NCI-H526 treated with DMSO at 0.1 percent for 48 hours (cell line): ENCODE data around the gene TOLLIP.
"Not testable (repeated sequence)": the region's sequence is repeated elsewhere in the genome, so short reads cannot be mapped to it uniquely, and the experiment has no call there.

Source experiments
- DNase-seq: peaks from one replicate; lab custom pipeline; 2025; lab: John Stamatoyannopoulos, UW

TOLLIP gene

DNA sequence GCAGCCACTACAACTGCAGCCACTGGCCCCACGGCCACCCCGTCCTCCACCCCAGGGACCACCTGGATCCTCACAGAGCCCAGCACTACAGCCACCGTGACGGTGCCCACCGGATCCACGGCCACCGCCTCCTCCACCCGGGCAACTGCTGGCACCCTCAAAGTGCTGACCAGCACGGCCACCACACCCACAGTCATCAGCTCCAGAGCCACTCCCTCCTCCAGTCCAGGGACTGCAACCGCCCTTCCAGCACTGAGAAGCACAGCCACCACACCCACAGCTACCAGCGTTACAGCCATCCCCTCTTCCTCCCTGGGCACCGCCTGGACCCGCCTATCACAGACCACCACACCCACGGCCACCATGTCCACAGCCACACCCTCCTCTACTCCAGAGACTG is 63.1 kb downstream of the TOLLIP start:
- DNase-seq, result not testable (repeated sequence)

DNA sequence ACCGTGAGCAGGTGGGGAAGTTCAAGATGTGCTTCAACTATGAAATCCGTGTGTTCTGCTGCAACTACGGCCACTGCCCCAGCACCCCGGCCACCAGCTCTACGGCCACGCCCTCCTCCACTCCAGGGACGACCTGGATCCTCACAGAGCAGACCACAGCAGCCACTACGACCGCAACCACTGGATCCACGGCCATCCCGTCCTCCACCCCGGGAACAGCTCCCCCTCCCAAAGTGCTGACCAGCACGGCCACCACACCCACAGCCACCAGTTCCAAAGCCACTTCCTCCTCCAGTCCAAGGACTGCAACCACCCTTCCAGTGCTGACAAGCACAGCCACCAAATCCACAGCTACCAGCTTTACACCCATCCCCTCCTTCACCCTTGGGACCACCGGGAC is 63.7 kb downstream of the TOLLIP start:
- not testable (repeated sequence) for DNase-seq

DNA sequence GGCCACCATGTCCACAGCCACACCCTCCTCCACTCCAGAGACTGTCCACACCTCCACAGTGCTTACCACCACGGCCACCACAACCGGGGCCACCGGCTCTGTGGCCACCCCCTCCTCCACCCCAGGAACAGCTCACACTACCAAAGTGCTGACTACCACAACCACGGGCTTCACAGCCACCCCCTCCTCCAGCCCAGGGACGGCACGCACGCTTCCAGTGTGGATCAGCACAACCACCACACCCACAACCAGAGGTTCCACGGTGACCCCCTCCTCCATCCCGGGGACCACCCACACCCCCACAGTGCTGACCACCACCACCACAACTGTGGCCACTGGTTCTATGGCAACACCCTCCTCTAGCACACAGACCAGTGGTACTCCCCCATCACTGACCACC is 64.9 kb downstream of the TOLLIP start:
- not testable (repeated sequence) for DNase-seq

DNA sequence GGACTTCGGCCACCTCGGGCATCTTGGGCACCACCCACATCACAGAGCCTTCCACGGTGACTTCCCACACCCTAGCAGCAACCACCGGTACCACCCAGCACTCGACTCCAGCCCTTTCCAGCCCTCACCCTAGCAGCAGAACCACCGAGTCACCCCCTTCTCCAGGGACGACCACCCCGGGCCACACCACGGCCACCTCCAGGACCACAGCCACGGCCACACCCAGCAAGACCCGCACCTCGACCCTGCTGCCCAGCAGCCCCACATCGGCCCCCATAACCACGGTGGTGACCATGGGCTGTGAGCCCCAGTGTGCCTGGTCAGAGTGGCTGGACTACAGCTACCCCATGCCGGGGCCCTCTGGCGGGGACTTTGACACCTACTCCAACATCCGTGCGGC is 65.9 kb downstream of the TOLLIP start:
- DNase-seq, result not testable (repeated sequence)

DNA sequence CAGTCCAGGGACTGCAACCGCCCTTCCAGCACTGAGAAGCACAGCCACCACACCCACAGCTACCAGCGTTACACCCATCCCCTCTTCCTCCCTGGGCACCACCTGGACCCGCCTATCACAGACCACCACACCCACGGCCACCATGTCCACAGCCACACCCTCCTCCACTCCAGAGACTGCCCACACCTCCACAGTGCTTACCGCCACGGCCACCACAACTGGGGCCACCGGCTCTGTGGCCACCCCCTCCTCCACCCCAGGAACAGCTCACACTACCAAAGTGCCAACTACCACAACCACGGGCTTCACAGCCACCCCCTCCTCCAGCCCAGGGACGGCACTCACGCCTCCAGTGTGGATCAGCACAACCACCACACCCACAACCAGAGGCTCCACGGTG is 66.7 kb downstream of the TOLLIP start:
- not testable (repeated sequence) for DNase-seq

DNA sequence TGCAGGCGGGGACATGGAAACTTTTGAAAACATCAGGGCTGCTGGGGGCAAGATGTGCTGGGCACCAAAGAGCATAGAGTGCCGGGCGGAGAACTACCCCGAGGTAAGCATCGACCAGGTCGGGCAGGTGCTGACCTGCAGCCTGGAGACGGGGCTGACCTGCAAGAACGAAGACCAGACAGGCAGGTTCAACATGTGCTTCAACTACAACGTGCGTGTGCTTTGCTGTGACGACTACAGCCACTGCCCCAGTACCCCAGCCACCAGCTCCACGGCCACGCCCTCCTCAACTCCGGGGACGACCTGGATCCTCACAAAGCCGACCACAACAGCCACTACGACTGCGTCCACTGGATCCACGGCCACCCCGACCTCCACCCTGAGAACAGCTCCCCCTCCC is 67.1 kb downstream of the TOLLIP start:
- no peak for DNase-seq

DNA sequence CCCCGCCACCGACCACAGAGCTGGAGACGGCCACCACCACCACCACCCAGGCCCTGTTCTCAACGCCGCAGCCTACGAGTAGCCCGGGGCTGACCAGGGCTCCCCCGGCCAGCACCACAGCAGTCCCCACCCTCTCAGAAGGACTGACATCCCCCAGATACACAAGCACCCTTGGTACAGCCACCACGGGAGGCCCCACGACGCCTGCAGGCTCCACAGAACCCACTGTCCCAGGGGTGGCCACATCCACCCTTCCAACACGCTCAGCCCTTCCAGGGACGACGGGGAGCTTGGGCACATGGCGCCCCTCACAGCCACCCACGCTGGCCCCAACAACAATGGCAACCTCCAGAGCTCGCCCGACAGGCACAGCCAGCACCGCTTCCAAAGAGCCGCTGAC is 67.7 kb downstream of the TOLLIP start:
- DNase-seq, result no peak

DNA sequence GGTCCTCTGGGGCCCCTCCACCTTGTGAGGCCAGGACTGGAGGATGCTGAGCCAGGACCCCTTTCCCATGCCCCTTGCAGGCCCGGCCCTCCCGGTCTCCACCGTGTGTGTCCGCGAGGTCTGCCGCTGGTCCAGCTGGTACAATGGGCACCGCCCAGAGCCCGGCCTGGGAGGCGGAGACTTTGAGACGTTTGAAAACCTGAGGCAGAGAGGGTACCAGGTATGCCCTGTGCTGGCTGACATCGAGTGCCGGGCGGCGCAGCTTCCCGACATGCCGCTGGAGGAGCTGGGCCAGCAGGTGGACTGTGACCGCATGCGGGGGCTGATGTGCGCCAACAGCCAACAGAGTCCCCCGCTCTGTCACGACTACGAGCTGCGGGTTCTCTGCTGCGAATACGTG is 68.7 kb downstream of the TOLLIP start:
- no peak for DNase-seq

DNA sequence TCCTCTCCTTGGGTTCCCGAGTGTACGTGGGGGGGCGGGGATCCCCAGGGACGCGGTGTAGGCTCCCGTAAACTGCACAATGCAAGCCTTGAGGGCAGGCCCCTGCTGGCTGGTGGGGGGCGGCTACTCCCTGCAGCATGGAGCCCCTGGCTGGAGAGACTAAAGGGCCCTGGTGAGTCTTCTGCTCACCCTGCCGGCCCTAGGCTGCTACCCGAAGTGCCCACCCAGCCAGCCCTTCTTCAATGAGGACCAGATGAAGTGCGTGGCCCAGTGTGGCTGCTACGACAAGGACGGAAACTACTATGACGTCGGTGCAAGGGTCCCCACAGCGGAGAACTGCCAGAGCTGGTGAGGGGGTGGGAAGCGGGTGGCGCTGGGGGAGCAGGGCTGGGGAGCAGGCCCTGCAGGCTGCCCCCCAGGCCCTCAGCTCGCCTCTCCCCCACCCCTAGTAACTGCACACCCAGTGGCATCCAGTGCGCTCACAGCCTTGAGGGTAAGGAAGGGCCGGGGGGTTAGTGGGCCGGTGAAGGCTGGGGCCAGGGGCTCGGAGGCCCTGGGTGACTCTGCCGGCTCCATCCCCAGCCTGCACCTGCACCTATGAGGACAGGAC is 69.7 kb downstream of the TOLLIP start:
- DNase-seq, result no peak

DNA sequence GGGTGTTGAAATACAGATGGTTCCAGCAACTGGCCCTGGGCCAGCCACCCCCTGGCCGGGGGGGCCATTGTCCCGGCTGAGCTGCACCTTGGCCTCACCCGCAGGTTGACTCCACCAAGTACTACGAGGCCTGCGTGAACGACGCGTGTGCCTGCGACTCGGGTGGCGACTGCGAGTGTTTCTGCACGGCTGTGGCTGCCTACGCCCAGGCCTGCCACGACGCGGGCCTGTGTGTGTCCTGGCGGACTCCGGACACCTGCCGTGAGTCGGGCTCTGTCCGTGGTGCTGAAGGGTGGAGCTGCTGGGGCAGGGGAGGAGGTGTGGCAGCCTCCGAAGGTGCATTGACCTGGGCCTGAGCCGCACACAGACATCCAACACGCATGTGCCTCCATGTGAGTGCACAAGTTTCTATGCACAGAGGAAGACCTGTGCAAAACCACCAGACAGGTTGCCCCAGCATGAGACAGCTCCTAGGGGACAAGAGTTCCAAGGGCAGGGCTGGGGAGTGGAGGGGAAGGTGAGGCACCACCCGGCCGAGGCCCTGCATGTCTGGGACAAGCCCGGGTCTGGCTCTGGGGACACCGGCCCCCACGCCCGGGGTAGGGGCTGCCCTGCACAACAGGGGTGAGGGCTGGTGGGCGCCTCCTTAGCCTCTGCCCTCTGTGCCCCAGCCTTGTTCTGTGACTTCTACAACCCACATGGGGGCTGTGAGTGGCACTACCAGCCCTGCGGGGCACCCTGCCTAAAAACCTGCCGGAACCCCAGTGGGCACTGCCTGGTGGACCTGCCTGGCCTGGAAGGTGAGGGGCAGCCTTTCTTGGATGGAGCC is 70.5 kb downstream of the TOLLIP start:
- no peak for DNase-seq

DNA sequence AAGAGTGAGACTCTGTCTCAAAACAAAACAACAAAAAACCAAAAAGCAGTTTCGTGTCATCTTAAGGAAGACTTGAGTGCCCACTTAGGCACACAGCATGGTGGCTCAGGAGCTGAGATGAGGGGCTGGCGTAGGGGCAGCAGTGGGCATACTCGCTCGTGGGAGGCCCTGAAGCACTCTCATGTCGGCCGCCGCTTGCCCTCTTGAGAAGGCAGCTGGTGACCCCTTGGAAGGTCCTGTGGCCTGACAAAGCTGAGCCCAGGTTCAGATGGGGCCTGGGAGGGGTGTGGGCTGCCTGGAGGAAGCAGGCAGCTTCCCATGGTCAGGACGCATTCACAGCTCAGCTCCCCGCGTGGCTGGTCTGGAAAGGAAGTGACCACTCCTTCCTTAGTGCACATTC is 71.6 kb downstream of the TOLLIP start:
- DNase-seq, result no peak

DNA sequence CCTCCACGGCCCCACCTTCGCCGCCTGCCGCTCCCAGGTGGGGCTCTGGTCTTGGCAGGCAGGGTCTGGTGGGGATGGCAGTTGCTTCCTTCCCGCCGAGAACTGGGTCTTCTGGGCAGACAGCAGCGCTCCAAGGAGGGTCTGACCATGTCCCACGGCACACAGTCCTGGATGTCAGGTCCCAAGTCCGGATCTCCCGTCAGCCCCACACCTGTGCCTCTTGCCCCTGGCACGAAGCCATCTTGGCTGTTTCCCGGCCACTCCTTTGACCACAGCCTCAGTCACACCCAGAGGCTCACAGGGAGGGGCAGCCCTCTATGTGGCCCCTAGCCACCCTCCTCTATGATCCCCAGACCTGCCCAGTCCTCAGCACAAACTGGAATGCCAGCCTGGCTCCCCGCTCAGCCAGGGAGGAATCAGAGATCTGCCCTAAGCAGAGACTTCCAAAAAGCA is 72.3 kb downstream of the TOLLIP start:
- DNase-seq, result no peak

DNA sequence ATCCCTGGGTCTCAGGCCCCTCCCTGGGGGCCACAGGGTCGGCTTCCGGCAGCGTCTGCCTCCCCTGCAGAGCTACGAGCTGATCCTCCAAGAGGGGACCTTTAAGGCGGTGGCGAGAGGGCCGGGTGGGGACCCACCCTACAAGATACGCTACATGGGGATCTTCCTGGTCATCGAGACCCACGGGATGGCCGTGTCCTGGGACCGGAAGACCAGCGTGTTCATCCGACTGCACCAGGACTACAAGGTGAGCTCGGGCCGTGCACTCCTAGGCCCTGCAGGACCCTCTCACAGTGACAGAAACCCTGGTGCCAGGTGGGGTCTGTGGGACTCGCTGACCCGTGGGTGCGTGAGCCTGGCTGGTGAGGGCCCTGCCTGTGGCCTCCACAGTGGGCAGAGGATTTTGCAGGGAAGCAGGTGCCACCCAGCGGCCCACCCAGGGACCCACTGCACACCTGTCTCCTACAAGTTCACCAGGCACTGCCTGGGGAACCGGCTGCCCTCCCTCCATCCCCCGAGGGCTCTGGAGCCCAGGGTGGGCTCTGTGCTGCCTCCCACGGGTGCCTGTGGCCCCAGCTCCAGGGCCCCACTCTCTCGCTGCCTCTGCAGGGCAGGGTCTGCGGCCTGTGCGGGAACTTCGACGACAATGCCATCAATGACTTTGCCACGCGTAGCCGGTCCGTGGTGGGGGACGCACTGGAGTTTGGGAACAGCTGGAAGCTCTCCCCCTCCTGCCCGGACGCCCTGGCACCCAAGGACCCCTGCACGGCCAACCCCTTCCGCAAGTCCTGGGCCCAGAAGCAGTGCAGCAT is 72.9 kb downstream of the TOLLIP start:
- no peak for DNase-seq

DNA sequence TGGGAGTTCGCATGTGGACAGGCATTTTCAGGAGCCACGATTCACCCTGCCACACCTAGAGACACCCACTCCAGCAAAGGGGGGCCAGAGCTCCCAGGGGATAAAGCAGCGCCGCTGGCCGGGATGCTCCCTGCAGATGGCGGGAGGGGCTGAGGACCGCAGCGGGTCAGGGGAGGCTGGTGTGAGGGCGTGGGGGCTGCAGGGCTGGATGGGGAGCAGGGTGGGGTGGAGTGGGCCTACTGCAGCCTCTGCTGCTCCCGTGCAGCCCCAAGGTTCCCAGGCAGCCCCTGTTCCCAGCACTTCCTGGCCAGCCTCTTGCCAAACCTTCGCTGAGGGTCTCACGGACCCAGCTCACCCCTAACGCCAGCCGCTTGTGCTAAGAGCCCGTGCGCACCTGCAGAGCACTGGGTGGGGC is 73.5 kb downstream of the TOLLIP start:
- no peak for DNase-seq

DNA sequence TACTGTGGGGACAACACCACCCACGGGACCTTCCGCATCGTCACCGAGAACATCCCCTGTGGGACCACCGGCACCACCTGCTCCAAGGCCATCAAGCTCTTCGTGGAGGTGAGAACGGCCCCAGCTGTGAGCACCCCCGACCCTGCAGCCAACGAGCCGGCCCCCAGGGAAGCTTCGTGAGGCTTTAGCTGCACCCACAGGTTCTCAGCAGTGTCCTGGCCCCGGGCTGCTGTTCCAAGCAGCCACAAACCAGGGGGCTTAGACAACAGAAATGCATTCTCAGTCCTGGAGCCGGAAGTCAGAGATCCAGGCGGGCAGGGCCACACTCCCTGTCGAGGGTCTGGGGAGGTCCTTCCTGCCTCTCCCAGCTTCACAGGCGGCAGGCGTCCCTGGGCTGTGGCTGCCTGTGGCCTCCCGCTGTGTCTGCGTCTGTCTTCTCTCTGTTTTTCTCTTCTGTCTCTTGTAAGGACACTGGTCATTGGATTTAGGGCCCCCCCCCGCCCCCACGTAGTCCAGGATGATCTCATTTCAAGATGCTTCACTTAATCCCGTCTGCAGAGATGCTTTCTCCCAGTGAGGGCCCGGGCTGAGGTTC is 74.0 kb downstream of the TOLLIP start:
- DNase-seq, result no peak

DNA sequence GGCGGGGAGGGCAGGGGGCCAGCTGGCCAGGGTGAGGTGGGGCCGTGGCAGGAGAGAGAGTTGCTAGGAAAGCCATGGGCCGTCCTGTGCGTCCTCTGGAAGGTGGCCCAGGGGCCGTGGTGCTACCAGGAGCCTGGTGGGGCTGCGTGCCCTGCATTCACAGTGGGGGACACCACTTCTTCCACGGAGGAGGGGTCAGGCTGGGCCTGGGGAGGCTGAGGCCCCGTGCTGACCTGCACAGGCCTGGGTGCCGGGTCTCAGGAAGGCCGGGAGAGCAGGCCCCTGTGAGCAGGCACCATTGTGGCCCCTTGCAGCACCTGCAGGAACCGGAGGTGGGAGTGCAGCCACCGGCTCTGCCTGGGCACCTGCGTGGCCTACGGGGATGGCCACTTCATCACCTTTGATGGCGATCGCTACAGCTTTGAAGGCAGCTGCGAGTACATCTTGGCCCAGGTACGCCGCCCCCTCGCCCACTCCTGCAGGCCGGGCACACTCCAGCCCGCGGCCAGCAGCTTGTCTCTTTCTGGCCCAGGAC is 74.6 kb downstream of the TOLLIP start:
- no peak for DNase-seq

DNA sequence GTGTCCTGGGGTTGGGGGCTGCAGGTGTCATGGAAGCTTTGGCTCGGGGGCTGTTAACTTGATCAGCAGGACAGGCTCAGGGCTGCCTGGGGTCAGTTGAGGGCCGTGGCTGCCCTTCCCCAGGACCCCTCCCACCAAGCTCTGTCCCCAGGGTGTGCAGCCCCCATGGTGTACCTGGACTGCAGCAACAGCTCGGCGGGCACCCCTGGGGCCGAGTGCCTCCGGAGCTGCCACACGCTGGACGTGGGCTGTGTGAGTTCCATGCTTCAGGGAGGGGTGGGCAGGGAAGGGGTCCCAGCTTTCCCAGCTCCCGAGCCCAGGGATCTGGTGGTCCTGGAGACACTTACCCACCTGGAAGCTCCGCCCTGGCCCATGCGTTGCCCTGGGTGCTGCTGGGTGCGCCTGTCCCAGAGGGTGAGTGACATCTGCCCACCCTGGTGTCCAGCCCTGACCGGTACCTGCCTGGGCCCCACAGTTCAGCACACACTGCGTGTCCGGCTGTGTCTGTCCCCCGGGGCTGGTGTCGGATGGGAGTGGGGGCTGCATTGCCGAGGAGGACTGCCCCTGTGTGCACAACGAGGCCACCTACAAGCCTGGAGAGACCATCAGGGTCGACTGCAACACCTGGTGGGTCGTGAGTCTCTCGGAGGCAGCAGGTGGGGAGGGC is 75.2 kb downstream of the TOLLIP start:
- no peak for DNase-seq

DNA sequence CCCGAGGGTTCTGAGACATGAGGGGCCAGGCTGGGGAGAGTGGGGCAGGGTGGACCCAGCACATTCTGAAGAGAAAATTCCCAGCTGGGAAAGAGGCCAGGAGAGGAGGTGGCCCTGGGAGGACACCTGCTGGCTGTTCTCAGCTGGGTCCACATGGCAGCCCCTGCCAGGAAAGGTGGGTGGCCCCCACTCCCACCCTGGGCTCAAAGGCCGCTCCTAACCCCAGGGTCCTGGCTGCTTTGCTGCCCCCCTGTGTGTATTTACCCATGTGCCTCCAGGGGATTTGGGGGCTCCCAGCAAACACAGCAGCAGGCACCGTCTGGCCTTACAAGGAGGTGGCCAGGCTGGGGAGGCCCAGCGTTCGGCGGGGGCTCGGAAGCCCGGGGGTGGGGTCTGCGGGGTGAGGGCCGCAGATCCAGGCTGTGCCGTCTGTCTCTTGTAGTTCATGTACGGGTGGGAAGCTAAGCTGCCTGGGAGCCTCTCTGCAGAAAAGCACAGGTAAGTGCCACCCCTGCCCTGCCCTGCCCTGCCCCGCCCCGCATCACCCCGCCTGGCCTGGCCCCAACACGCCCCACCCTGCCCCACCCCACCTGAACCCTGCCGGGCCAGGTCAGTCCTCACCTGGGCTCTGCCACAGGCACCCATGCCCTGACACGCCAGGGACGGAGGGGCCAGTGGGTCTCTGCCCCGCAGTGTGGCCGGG is 75.9 kb downstream of the TOLLIP start:
- DNase-seq, result no peak

DNA sequence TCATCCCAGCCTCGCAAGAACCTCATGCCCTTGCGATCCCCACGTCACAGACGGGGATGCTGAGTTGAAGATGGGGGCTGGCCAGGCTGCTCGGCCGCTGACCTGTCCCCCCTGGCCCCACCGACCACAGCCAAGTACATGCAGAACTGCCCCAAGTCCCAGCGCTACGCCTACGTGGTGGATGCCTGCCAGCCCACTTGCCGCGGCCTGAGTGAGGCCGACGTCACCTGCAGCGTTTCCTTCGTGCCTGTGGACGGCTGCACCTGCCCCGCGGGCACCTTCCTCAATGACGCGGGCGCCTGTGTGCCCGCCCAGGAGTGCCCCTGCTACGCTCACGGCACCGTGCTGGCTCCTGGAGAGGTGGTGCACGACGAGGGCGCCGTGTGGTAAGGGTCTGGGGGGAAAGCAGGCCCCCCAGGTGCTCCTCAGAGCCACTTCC is 76.5 kb downstream of the TOLLIP start:
- no peak for DNase-seq

DNA sequence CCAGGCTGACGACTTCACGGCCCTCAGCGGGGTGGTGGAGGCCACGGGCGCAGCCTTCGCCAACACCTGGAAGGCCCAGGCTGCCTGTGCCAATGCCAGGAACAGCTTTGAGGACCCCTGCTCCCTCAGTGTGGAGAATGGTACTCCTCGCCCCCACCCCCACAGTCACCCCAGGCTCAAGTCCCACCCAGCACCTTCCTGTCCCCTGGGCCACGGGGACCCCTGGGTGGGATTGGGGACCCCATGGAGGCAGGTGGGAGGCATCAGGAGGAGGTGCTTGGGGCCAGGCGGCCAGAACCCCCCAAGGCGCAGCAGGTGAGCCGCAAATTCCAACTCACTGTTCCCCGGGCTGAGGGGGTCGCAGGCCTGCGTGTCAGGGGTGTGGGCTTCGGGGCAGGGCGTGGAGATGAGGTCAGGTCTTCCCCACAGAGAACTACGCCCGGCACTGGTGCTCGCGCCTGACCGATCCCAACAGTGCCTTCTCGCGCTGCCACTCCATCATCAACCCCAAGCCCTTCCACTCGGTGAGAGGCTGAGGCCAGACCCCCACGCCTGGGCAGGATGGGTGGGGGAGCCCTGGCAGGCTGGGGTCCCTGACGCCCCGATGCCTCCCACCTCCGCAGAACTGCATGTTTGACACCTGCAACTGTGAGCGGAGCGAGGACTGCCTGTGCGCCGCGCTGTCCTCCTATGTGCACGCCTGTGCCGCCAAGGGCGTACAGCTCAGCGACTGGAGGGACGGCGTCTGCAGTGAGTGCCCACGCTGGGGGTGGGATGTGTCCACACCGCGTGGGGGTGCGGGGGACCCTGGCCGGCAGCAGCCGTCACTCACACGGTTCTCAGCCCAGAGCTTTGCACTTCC is 77.2 kb downstream of the TOLLIP start:
- DNase-seq, result no peak
